OCI-LY7 (cell line): ENCODE measurements around the gene LRG1.

Source experiments
- CTCF ChIP-seq: fragments of 200-600 bp; sonication (generic); conservative IDR thresholded peaks from 2 replicates; pipeline ENCODE4 v1.5.1; 2014; ENCODE audit warnings: mild to moderate bottlenecking, antibody characterized with exemption, low read length, moderate library complexity, mixed read lengths
- EZH2phosphoT487 ChIP-seq: fragments of 200-600 bp; sonication (generic); IDR thresholded peaks from 2 replicates; pipeline ENCODE4 v1.6.1; 2018; ENCODE audit warnings: low read depth, borderline replicate concordance, mild to moderate bottlenecking, mixed run types, antibody characterized with exemption, low read length, moderate library complexity, mixed read lengths

- TF ChIP-seq CTCF, result no peak
- TF ChIP-seq EZH2phosphoT487, result no peak
Measured at GRCh38 chr19:4528843-4529242, 11.0 kb downstream of the LRG1 start.
